H9 (cell line): Measurements from ENCODE around the gene P2RY12. TPM values are rescaled to one million over a fixed set of nuclear protein-coding genes. Genes with fewer than 3 reads are reported as not detected.

ENCODE experiments used
- DNase-seq: peaks from one replicate; pipeline ENCODE4 v3.0.0-alpha.2; 2017
- H2AFZ ChIP-seq: one replicate; pipeline ENCODE4 v1.6.1; 2013; ENCODE audit warnings: mild to moderate bottlenecking, low read length, control low read depth, moderate library complexity
- H2AK5ac ChIP-seq: 2 replicates; pipeline ENCODE4 v1.6.1; 2013; ENCODE audit warnings: low read length, control low read depth, mixed read lengths; ENCODE audit not compliant: insufficient read length
- H2BK120ac ChIP-seq: one replicate; pipeline ENCODE4 v1.6.1; 2013; ENCODE audit warnings: low read depth, mild to moderate bottlenecking, low read length, control low read depth, inconsistent platforms; ENCODE audit not compliant: poor library complexity, severe bottlenecking
- H2BK12ac ChIP-seq: 2 replicates; pipeline ENCODE4 v1.6.1; 2013; ENCODE audit warnings: low read length, control low read depth, mixed read lengths, low read depth; ENCODE audit not compliant: insufficient read length
- H2BK15ac ChIP-seq: 2 replicates; pipeline ENCODE4 v1.6.1; 2013; ENCODE audit warnings: low read depth, low read length, control low read depth
- H2BK20ac ChIP-seq: one replicate; pipeline ENCODE4 v1.6.1; 2013; ENCODE audit warnings: low read depth, mild to moderate bottlenecking, low read length, control low read depth, inconsistent platforms; ENCODE audit not compliant: poor library complexity, severe bottlenecking
- H2BK5ac ChIP-seq: 2 replicates; pipeline ENCODE4 v1.6.1; 2013; ENCODE audit warnings: low read length, control low read depth, mixed read lengths; ENCODE audit not compliant: insufficient read length
- H3K14ac ChIP-seq: 2 replicates; pipeline ENCODE4 v1.6.1; 2013; ENCODE audit warnings: low read length, control low read depth; ENCODE audit not compliant: insufficient read depth
- H3K18ac ChIP-seq: 2 replicates; pipeline ENCODE4 v1.6.1; 2013; ENCODE audit warnings: low read depth, mild to moderate bottlenecking, mixed read lengths, low read length, control low read depth; ENCODE audit not compliant: insufficient read length
- H3K23ac ChIP-seq: 2 replicates; pipeline ENCODE4 v1.6.1; 2013; ENCODE audit warnings: low read length, control low read depth, mixed read lengths, low read depth; ENCODE audit not compliant: insufficient read length
- H3K23me2 ChIP-seq: 2 replicates; pipeline ENCODE4 v1.6.1; 2013; ENCODE audit warnings: low read depth, mild to moderate bottlenecking, mixed read lengths, low read length, control low read depth; ENCODE audit not compliant: insufficient read length, poor library complexity, severe bottlenecking
- H3K27ac ChIP-seq: 2 replicates; pipeline ENCODE4 v1.5.1; 2013; ENCODE audit warnings: low read length, control low read depth, mixed read lengths, low read depth; ENCODE audit not compliant: insufficient read length
- H3K27me3 ChIP-seq: 2 replicates; pipeline ENCODE4 v1.6.1; 2013; ENCODE audit warnings: low read length, control low read depth, inconsistent platforms; ENCODE audit not compliant: insufficient read depth
- H3K4ac ChIP-seq: 2 replicates; pipeline ENCODE4 v1.6.1; 2013; ENCODE audit warnings: low read depth, mild to moderate bottlenecking, control low read depth, inconsistent platforms, low read length, moderate library complexity
- H3K4me1 ChIP-seq: 2 replicates; pipeline ENCODE4 v1.6.1; 2013; ENCODE audit warnings: low read length, control low read depth, inconsistent platforms; ENCODE audit not compliant: insufficient read depth
- H3K4me2 ChIP-seq: 2 replicates; pipeline ENCODE4 v1.6.1; 2013; ENCODE audit warnings: low read length, control low read depth, mixed read lengths; ENCODE audit not compliant: insufficient read length, insufficient read depth
- H3K56ac ChIP-seq: 2 replicates; pipeline ENCODE4 v1.6.1; 2013; ENCODE audit warnings: low read depth, mild to moderate bottlenecking, mixed read lengths, low read length, control low read depth; ENCODE audit not compliant: insufficient read length
- H3K79me1 ChIP-seq: 2 replicates; pipeline ENCODE4 v1.6.1; 2013; ENCODE audit warnings: low read depth, mild to moderate bottlenecking, moderate library complexity, low read length, control low read depth, inconsistent platforms; ENCODE audit not compliant: insufficient read depth, poor library complexity, severe bottlenecking
- H3K79me2 ChIP-seq: 2 replicates; pipeline ENCODE4 v1.6.1; 2013; ENCODE audit warnings: low read length, control low read depth, inconsistent platforms; ENCODE audit not compliant: insufficient read depth
- H3K9ac ChIP-seq: 2 replicates; pipeline ENCODE4 v1.6.1; 2013; ENCODE audit warnings: low read length, control low read depth, mixed read lengths; ENCODE audit not compliant: insufficient read length; ENCODE audit errors: extremely low read depth
- H3K9me3 ChIP-seq: one replicate; pipeline ENCODE4 v1.6.1; 2013; ENCODE audit warnings: low read depth, low read length, inconsistent platforms; ENCODE audit not compliant: control insufficient read depth
- H3T11ph ChIP-seq: one replicate; pipeline ENCODE4 v1.6.1; 2013; ENCODE audit warnings: mild to moderate bottlenecking, low read length, control low read depth, inconsistent platforms
- H4K20me1 ChIP-seq: one replicate; pipeline ENCODE4 v1.6.1; 2013; ENCODE audit not compliant: control insufficient read depth, insufficient read length, insufficient read depth
- H4K5ac ChIP-seq: 2 replicates; pipeline ENCODE4 v1.6.1; 2013; ENCODE audit warnings: low read depth, mild to moderate bottlenecking, mixed read lengths, low read length, control low read depth; ENCODE audit not compliant: insufficient read length
- H4K8ac ChIP-seq: replicated peaks from 2 replicates; pipeline ENCODE4 v1.6.1; 2013; ENCODE audit warnings: low read length, control low read depth, mixed read lengths, low read depth; ENCODE audit not compliant: insufficient read length
- H4K91ac ChIP-seq: 2 replicates; pipeline ENCODE4 v1.6.1; 2013; ENCODE audit warnings: low read depth, mild to moderate bottlenecking, moderate library complexity, mixed read lengths, low read length, control low read depth; ENCODE audit not compliant: insufficient read length
- H3K27ac Mint-ChIP-seq, 3 experiments: 2 replicates in 2 of 3; 3 replicates in 1 of 3; pipeline ENCODE4 v1.8.0; 2020 to 2021; ENCODE audit warnings: mixed read lengths in 3 of 3, mild to moderate bottlenecking in 1 of 3, moderate library complexity in 1 of 3
- H3K27me3 Mint-ChIP-seq: 2 replicates; pipeline ENCODE4 v1.8.0; 2021; ENCODE audit warnings: low read depth, mild to moderate bottlenecking, moderate library complexity, mixed read lengths
- H3K36me3 Mint-ChIP-seq, 3 experiments: 2 replicates in 2 of 3; 3 replicates in 1 of 3; pipeline ENCODE4 v1.8.0; 2020 to 2021; ENCODE audit warnings: low read depth in 3 of 3, mixed read lengths in 3 of 3; ENCODE audit not compliant: insufficient read depth in 1 of 3
- H3K4me1 Mint-ChIP-seq, 2 experiments: 2 replicates each; pipeline ENCODE4 v1.8.0; 2020; ENCODE audit warnings: mixed read lengths in 2 of 2
- H3K4me3 Mint-ChIP-seq, 2 experiments: 2 replicates in 1 of 2; 3 replicates in 1 of 2; pipeline ENCODE4 v1.8.0; 2020 to 2021; ENCODE audit warnings: mild to moderate bottlenecking in 2 of 2, mixed read lengths in 2 of 2, moderate library complexity in 1 of 2
- H3K9me3 Mint-ChIP-seq, 2 experiments: 2 replicates in 1 of 2; 3 replicates in 1 of 2; pipeline ENCODE4 v1.8.0; 2020; ENCODE audit warnings: mild to moderate bottlenecking in 2 of 2, mixed read lengths in 2 of 2, moderate library complexity in 1 of 2
- CTCF ChIP-seq: fragments of 200-600 bp; sonication (generic); conservative IDR thresholded peaks from 3 replicates; pipeline ENCODE4 v1.8.0; 2021; ENCODE audit warnings: antibody characterized with exemption, mild to moderate bottlenecking
- WGBS: extraction: QIAGEN DNeasy Blood & Tissue Kit; methylation state at CpG from one replicate; pipeline ENCODE4 v1.1.7; 2013; ENCODE audit warnings: missing lambda C conversion rate, low lambda C conversion rate, mixed read lengths; ENCODE audit not compliant: insufficient read length; ENCODE audit errors: extremely low coverage; 5-methylcytosine and 5-hydroxymethylcytosine counted together
- total RNA-seq: library from RNA; stranded (reverse); gene quantifications from 2 replicates; pipeline ENCODE4 v1.2.1, GENCODE V29; 2021

P2RY12 gene
- total RNA-seq, 1 experiment from 2014 or later: not detected

- H3K9ac ChIP-seq: no peak overlapping the region
- H3T11ph ChIP-seq: no peak overlapping the region
- Mint-ChIP-seq H3K27ac (no peak overlapping the region), H3K9me3 (no peaks in the 10 kb centered on the region), H3K27me3 (no peaks in the 10 kb centered on the region), H3K36me3 (no peaks in the 10 kb centered on the region), H3K4me3 (no peak overlapping the region), H3K4me1 (peaks cover 23 to 31% of the 10 kb centered on the region in 2 experiments)
- no peak overlapping the region for H2BK15ac ChIP-seq
- H3K4ac ChIP-seq: no peak overlapping the region
- TF ChIP-seq CTCF: no peak
- no CpG with 5 or more reads among the region's 1 CpG for WGBS
- H3K56ac ChIP-seq: no peak overlapping the region
- H3K79me1 ChIP-seq: no peaks in the 10 kb centered on the region
- no peak overlapping the region for H3K4me2 ChIP-seq
- no peaks in the 10 kb centered on the region for H4K20me1 ChIP-seq
- no peak overlapping the region for H3K18ac ChIP-seq
- no peak overlapping the region for H4K5ac ChIP-seq
- H3K14ac ChIP-seq: no peak overlapping the region
- no peak overlapping the region for H4K8ac ChIP-seq
- no peaks in the 10 kb centered on the region for H3K9me3 ChIP-seq
- no peak overlapping the region for H2BK5ac ChIP-seq
- H4K91ac ChIP-seq: no peak overlapping the region
- H3K23ac ChIP-seq: no peak overlapping the region
- no peak overlapping the region for H2AK5ac ChIP-seq
- no peak overlapping the region for H2BK12ac ChIP-seq
- H3K27ac ChIP-seq: no peak overlapping the region
- no peaks in the 10 kb centered on the region for H3K79me2 ChIP-seq
- no peak overlapping the region for H2BK20ac ChIP-seq
- peaks cover 5% of the 10 kb centered on the region; the same call in 1 of the 2 replicates for H3K4me1 ChIP-seq
- H2AFZ ChIP-seq: no peak overlapping the region
- DNase-seq: no peak
- H3K27me3 ChIP-seq: no peaks in the 10 kb centered on the region
- no peaks in the 10 kb centered on the region for H3K23me2 ChIP-seq
- H2BK120ac ChIP-seq: no peak overlapping the region
Measured at GRCh38 chr3:151300539-151300938, 84.0 kb downstream of the P2RY12 start.
